Activated T-cell treated with anti-CD3 and anti-CD28 coated beads, Interleukin-2, amount 50 U/mL, for 4 hours (primary cell): ENCODE data around the gene INTS1. TPM values are rescaled to one million over a fixed set of nuclear protein-coding genes. Genes with fewer than 3 reads are reported as not detected.

Experiments used
- ATAC-seq, 2 donors: fragments of 200-7000 bp; cut with Tn5 transposase; one replicate each; pipeline ENCODE4 v1.10.0; 2021
- DNase-seq: peaks from one replicate; pipeline ENCODE4 v3.0.0-alpha.2; 2020
- H3K27me3 Mint-ChIP-seq: one replicate; pipeline ENCODE4 v1.8.0; 2021; ENCODE audit warnings: low read depth, mixed read lengths
- H3K36me3 Mint-ChIP-seq: one replicate; pipeline ENCODE4 v1.8.0; 2022; ENCODE audit warnings: mixed read lengths; ENCODE audit not compliant: insufficient read depth
- H3K4me1 Mint-ChIP-seq: one replicate; pipeline ENCODE4 v1.8.0; 2021; ENCODE audit warnings: low read depth, mixed read lengths
- H3K4me3 Mint-ChIP-seq: one replicate; pipeline ENCODE4 v1.8.0; 2021; ENCODE audit warnings: mild to moderate bottlenecking, moderate library complexity, mixed read lengths
- H3K9me3 Mint-ChIP-seq: one replicate; pipeline ENCODE4 v1.8.0; 2021; ENCODE audit warnings: mixed read lengths
- total RNA-seq, 3 donors: library from RNA; stranded (reverse); gene quantifications; one replicate each; pipeline ENCODE4 v1.2.1, GENCODE V29; 2021

INTS1 gene
- total RNA-seq, 3 donors from 2014 or later, result 110 to 126 (median 119) TPM

- peaks cover 5% of the 10 kb centered on the region for H3K4me1 Mint-ChIP-seq
- H3K27me3 Mint-ChIP-seq, result no peaks in the 10 kb centered on the region
- no peak for ATAC-seq
- H3K9me3 Mint-ChIP-seq, result no peaks in the 10 kb centered on the region
- H3K36me3 Mint-ChIP-seq, result peaks cover 14% of the 10 kb centered on the region
- no peak for DNase-seq
- no peak overlapping the region for H3K4me3 Mint-ChIP-seq
Measured at GRCh38 chr7:1496531-1497292, 7.5 kb downstream of the INTS1 start.

DNA sequence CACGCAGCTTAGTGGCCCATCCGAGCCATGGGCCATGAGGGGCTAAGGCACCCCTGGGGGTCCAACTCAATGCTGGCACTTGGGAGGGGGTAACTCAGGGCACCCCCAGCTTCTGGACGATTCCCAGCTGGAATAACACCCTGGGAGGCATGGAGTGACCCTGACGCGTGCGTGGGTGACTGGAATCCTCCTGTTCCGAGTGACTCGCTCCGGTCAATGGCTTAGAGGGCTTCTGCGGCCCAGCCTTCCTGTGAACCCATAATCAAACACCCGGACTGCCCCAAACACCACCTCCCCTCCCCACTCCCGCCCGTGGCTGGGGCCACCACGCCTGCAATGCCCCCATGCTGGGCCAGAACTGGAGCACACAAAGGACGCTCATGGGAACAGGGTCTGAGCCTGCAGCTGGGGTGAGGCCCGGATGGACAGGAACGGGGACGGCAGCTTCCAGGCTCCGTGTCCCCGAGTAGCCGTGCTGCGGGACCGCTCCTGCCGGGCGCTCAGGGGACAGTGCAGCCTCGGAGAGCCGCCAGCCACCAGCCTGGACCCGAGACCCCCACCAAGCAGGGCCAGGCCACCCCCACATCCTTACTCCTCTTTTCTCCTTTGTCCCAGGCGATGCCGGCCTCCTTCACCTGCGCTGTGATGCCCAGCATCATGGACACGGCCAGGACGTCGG lies 8.5 kb downstream of the INTS1 start:
- Mint-ChIP-seq H3K36me3 (peaks cover 17% of the 10 kb centered on the region), H3K9me3 (no peaks in the 10 kb centered on the region), H3K4me3 (no peak overlapping the region), H3K27me3 (no peaks in the 10 kb centered on the region), H3K4me1 (no peaks in the 10 kb centered on the region)
- peak in 1 of 2 donors; percentile 10 for ATAC-seq
- DNase-seq, result no peak

DNA sequence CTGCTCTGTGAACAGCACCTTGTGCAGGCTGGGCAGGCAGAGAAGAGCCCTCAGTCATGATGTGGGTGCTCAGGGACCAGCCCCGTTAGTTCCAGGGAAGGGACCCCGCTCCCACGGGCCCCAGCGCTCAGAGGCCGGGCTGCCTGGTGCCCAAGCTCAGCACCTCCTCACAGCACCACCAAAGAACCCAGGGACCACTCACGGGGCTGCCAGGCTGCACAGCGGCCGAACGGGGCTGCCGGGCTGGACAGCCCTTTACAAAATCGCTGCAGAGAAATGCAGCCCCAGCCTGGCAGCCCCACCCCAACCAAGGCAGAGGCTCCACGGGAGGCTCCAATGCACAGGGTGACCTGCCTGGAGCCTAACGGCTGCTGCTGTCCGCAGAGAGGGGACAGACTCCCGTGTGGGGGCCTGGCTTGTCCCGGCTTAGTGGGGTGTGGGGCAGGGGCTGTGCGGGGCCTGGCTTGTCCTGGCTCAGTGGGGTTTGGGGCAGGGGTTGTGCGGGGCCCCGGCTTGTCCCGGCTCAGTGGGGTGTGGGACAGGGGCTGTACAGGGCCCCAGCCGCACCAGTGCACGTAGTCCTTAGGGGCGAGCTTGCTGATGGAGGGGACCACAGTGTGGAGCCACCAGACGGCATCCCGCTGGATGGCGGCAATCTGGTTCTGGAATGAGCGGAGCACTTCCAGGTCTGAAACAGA lies 9.2 kb downstream of the INTS1 start:
- DNase-seq (no peak), ATAC-seq (peak in 1 of 2 donors; percentile 5)
- H3K4me3 Mint-ChIP-seq, result no peak overlapping the region
- peaks cover 18% of the 10 kb centered on the region for H3K36me3 Mint-ChIP-seq
- no peaks in the 10 kb centered on the region for H3K27me3 Mint-ChIP-seq
- H3K4me1 Mint-ChIP-seq, result no peaks in the 10 kb centered on the region
- no peaks in the 10 kb centered on the region for H3K9me3 Mint-ChIP-seq

DNA sequence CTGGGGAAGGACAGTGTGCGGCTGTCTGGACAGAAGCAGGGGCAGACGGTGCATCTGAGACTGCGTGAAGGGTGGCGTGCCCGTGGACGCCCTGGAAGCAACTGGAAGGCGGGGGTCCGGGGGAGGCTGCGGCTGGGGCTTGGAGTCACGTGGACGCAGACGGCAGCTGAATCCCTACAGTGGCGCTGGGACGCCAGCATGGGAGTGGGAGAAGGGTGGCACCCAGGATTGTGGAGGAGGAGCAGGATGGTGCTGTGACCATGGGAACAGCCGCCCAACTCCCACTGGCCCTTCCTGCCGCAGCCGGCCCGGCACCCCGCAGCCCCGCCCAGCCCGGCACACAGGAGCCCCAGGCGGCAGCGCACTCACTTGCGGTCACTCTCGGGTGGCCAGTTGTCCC lies 9.7 kb downstream of the INTS1 start:
- Mint-ChIP-seq H3K4me1 (no peaks in the 10 kb centered on the region), H3K4me3 (no peak overlapping the region), H3K27me3 (no peaks in the 10 kb centered on the region), H3K36me3 (peaks cover 22% of the 10 kb centered on the region), H3K9me3 (no peaks in the 10 kb centered on the region)
- DNase-seq (no peak), ATAC-seq (no peak)

- no peak for DNase-seq
- Mint-ChIP-seq H3K27me3 (no peaks in the 10 kb centered on the region), H3K9me3 (no peaks in the 10 kb centered on the region), H3K36me3 (peaks cover 25% of the 10 kb centered on the region), H3K4me3 (no peak overlapping the region), H3K4me1 (no peaks in the 10 kb centered on the region)
- ATAC-seq, result no peak
Measured at GRCh38 chr7:1493571-1493970, 10.6 kb downstream of the INTS1 start.

- DNase-seq (no peak), ATAC-seq (no peak)
- peaks cover 28% of the 10 kb centered on the region for H3K36me3 Mint-ChIP-seq
- no peaks in the 10 kb centered on the region for H3K27me3 Mint-ChIP-seq
- H3K4me3 Mint-ChIP-seq, result no peak overlapping the region
- H3K4me1 Mint-ChIP-seq, result no peaks in the 10 kb centered on the region
- H3K9me3 Mint-ChIP-seq, result no peaks in the 10 kb centered on the region
Measured at GRCh38 chr7:1493129-1493528, 11.1 kb downstream of the INTS1 start.

- Mint-ChIP-seq H3K27me3 (no peaks in the 10 kb centered on the region), H3K36me3 (peaks cover 27% of the 10 kb centered on the region), H3K9me3 (no peaks in the 10 kb centered on the region), H3K4me1 (no peaks in the 10 kb centered on the region), H3K4me3 (no peak overlapping the region)
- ATAC-seq (no peak), DNase-seq (no peak)
Measured at GRCh38 chr7:1492640-1493039, 11.5 kb downstream of the INTS1 start.

DNA sequence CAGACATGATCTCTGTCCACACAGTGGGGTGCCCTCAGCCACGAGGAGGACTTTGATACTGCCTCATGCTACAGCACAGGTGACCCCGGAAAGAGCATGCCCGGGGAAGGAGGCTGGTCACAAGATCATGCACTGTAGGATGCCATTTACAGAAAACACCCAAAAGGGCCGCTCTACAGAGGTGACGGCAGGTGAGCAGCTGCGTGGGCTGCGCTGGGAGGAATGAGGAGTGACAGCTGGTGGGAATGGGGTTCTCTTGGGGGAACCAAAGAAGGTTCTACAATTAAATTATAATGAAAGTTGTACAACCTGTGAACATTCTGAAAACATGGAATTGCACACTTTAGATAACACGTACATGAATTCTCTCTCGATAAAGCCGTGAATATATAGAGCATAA lies 12.0 kb downstream of the INTS1 start:
- H3K9me3 Mint-ChIP-seq, result no peaks in the 10 kb centered on the region
- no peaks in the 10 kb centered on the region for H3K27me3 Mint-ChIP-seq
- H3K36me3 Mint-ChIP-seq, result peaks cover 27% of the 10 kb centered on the region
- H3K4me3 Mint-ChIP-seq, result no peak overlapping the region
- no peak for DNase-seq
- no peak for ATAC-seq
- H3K4me1 Mint-ChIP-seq, result no peaks in the 10 kb centered on the region

DNA sequence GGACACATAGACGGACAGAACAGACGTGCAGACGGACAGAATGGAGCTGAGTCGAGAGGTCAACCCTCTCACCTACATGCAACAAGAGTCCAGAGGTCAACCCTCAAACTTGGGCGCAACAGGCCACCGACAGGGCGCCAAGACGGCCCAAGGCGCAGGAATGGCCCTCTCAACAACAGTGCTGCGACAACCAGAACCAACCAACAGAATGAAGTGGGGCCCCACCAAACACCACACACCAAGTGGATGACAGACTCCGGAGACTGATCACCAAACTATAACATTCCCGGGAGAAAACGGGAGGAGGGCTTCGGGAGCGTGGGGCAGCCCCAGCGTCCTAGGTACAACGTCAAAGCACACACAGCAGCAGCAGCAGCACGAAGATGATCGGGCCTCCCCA lies 13.4 kb downstream of the INTS1 start:
- H3K27me3 Mint-ChIP-seq, result no peaks in the 10 kb centered on the region
- peaks cover 27% of the 10 kb centered on the region for H3K36me3 Mint-ChIP-seq
- DNase-seq, result no peak
- H3K9me3 Mint-ChIP-seq, result no peaks in the 10 kb centered on the region
- H3K4me3 Mint-ChIP-seq, result no peak overlapping the region
- no peaks in the 10 kb centered on the region for H3K4me1 Mint-ChIP-seq
- ATAC-seq, result no peak

DNA sequence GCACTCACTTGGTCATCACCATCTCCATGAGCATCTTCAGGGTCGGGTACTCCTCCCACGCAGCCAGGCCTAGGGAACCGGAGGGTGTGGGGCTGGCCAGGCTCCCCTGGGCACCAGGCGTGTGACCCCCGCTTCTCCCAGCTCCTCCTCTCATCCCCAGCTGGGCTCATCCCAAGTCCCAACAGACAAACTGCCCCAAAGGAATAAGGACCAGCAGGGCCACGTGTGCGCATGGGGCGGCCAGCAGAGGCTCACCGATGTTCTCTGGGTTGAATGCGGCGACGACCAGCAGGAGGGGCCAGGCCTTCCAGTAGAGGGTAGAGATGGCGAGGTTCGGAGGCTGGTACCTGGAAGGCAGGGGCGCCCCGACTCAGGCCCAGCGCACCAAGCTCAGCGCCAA lies 14.9 kb downstream of the INTS1 start:
- peaks cover 29% of the 10 kb centered on the region for H3K36me3 Mint-ChIP-seq
- H3K9me3 Mint-ChIP-seq, result no peaks in the 10 kb centered on the region
- no peak overlapping the region for H3K4me3 Mint-ChIP-seq
- H3K4me1 Mint-ChIP-seq, result no peaks in the 10 kb centered on the region
- H3K27me3 Mint-ChIP-seq, result no peaks in the 10 kb centered on the region
- no peak for DNase-seq
- ATAC-seq, result no peak

DNA sequence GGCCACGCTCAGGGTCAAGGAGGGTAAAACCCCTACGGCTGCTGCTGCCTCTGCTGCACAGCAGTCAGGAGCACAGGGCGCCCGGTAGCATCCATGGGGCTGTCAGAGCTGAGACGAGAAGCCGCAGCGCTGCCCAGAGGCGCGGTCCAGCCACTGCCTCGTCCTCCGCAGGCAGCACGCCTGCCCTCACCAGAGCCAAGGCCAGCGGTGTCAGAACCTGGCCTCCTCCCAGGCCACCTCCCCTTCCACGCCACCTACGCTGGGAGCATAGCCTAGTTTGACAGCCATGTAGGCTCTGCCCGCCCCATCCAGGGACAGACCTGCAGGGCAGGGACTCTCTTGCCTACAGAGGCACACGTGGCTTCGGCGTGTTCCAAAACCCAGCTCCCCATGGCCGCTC lies 16.2 kb downstream of the INTS1 start:
- Mint-ChIP-seq H3K4me1 (no peaks in the 10 kb centered on the region), H3K27me3 (no peaks in the 10 kb centered on the region), H3K36me3 (peaks cover 33% of the 10 kb centered on the region), H3K4me3 (no peak overlapping the region), H3K9me3 (no peaks in the 10 kb centered on the region)
- DNase-seq (no peak), ATAC-seq (no peak)

DNA sequence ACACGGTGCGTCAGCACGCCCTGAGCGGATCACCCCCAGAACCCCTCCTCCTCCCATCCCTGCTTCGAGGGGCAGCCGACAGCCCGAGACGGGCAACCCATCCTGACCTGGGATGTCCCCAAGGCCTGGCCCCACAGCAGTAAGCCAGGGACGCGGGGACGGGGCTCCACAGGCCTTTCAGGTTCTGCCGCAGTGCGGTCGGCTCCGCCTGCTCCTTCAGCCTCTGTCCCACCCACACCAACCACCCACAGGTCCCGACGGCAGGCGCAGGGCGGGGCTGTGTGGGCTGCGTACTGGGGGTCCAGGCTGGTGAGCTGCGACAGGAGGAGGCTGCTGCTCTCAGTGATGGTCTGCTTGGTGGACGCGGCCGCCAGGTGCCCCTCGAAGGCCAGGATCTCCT lies 16.7 kb downstream of the INTS1 start:
- DNase-seq, result no peak
- Mint-ChIP-seq H3K4me3 (no peak overlapping the region), H3K4me1 (no peaks in the 10 kb centered on the region), H3K36me3 (peaks cover 31% of the 10 kb centered on the region), H3K27me3 (no peaks in the 10 kb centered on the region), H3K9me3 (no peaks in the 10 kb centered on the region)
- ATAC-seq, result no peak

DNA sequence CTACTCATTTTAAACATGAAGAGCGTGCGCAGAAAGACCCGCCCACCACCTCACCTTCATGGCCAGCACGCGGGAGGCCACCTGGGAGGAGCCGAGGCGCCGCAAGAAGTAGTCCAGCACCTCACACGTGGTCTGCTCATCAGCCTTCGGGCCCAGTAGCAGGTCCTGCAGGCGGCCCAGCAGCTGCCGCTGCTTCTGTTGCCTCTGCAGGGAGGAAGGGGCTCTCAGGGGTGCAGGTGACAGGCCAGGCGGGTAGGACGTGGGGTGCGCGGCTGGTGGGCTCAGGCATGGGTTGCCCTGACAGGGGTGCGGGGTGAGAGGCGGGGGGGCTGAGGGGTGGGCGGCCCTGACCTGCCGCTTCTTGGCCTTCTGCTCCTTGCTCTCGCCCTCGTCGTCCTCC lies 17.6 kb downstream of the INTS1 start:
- H3K4me1 Mint-ChIP-seq, result no peaks in the 10 kb centered on the region
- DNase-seq (no peak), ATAC-seq (no peak)
- no peak overlapping the region for H3K4me3 Mint-ChIP-seq
- no peaks in the 10 kb centered on the region for H3K27me3 Mint-ChIP-seq
- H3K9me3 Mint-ChIP-seq, result no peaks in the 10 kb centered on the region
- peaks cover 23% of the 10 kb centered on the region for H3K36me3 Mint-ChIP-seq

DNA sequence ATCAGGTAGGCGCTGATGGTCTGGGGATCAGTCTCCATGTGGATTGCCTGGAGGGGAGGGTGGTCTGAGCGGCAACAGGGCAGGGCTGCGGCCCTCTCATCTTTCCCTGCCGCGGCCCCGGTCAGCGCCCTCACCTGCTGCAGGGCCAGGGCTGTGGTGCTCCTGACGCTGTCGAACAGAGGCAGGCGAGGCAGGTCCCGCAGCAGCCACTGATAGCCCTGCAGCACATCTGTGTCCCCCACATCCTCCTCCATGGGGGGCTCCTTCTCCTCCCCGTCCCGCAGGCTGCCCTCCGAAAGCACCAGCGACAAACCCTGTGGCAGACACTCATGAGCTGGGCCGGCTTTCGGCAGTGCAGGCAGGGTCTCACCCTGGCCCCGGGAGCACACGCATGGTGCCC lies 19.0 kb downstream of the INTS1 start:
- H3K4me3 Mint-ChIP-seq, result no peak overlapping the region

GRCh38 chr7:1484569-1484968 lies 19.6 kb downstream of the INTS1 start:
- no peaks in the 10 kb centered on the region for H3K9me3 Mint-ChIP-seq
- ATAC-seq (no peak), DNase-seq (no peak)
- no peaks in the 10 kb centered on the region for H3K27me3 Mint-ChIP-seq
- H3K4me1 Mint-ChIP-seq, result no peaks in the 10 kb centered on the region
- H3K4me3 Mint-ChIP-seq, result no peak overlapping the region
- H3K36me3 Mint-ChIP-seq, result peaks cover 13% of the 10 kb centered on the region

More for the DNA sequence above, 19.0 kb downstream of the INTS1 start:
- no peak for DNase-seq
- no peaks in the 10 kb centered on the region for H3K4me1 Mint-ChIP-seq
- ATAC-seq, result no peak
- H3K27me3 Mint-ChIP-seq, result no peaks in the 10 kb centered on the region
- H3K9me3 Mint-ChIP-seq, result no peaks in the 10 kb centered on the region
- H3K36me3 Mint-ChIP-seq, result peaks cover 18% of the 10 kb centered on the region
